Mesendoderm (in vitro differentiated cells): ENCODE data around the gene TMTC2.

Experiments
- DNase-seq: peaks from one replicate; pipeline ENCODE4 v3.0.0; 2013
- H2AK5ac ChIP-seq: 2 replicates; pipeline ENCODE4 v1.6.1; 2013; ENCODE audit warnings: low read length, inconsistent platforms
- H2BK120ac ChIP-seq: 2 replicates; pipeline ENCODE4 v1.6.1; 2013; ENCODE audit warnings: low read depth, mild to moderate bottlenecking, low read length, moderate library complexity, mixed read lengths
- H2BK15ac ChIP-seq: replicated peaks from 2 replicates; pipeline ENCODE4 v1.6.1; 2013; ENCODE audit warnings: low read depth, mild to moderate bottlenecking, moderate library complexity
- H2BK5ac ChIP-seq: 2 replicates; pipeline ENCODE4 v1.6.1; 2013; ENCODE audit warnings: low read length, inconsistent platforms
- H3K18ac ChIP-seq: 2 replicates; pipeline ENCODE4 v1.6.1; 2013; ENCODE audit warnings: mild to moderate bottlenecking, low read length, mixed read lengths
- H3K23ac ChIP-seq: one replicate; pipeline ENCODE4 v1.6.1; 2013; ENCODE audit warnings: low read length
- H3K27ac ChIP-seq: 2 replicates; pipeline ENCODE4 v1.5.1; 2013; ENCODE audit warnings: low read depth, mild to moderate bottlenecking, inconsistent platforms, low read length, moderate library complexity
- H3K27me3 ChIP-seq: 2 replicates; pipeline ENCODE4 v1.6.1; 2013; ENCODE audit warnings: low read length, control low read depth, mild to moderate bottlenecking, inconsistent platforms; ENCODE audit not compliant: insufficient read depth, poor library complexity
- H3K36me3 ChIP-seq: 2 replicates; pipeline ENCODE4 v1.6.1; 2013; ENCODE audit warnings: low read length, inconsistent platforms; ENCODE audit not compliant: control insufficient read depth, insufficient read depth
- H3K4ac ChIP-seq: one replicate; pipeline ENCODE4 v1.6.1; 2013; ENCODE audit warnings: low read depth, mild to moderate bottlenecking, low read length, moderate library complexity
- H3K4me1 ChIP-seq: 2 replicates; pipeline ENCODE4 v1.6.1; 2013; ENCODE audit warnings: low read depth, low read length, inconsistent platforms; ENCODE audit not compliant: control insufficient read depth
- H3K4me2 ChIP-seq: 2 replicates; pipeline ENCODE4 v1.6.1; 2013; ENCODE audit warnings: low read length
- H3K4me3 ChIP-seq: 2 replicates; pipeline ENCODE4 v1.5.1; 2013; ENCODE audit warnings: mild to moderate bottlenecking, low read length
- H3K56ac ChIP-seq: one replicate; pipeline ENCODE4 v1.6.1; 2013; ENCODE audit warnings: low read length
- H3K79me1 ChIP-seq: 2 replicates; pipeline ENCODE4 v1.6.1; 2013; ENCODE audit warnings: low read length, inconsistent platforms
- H3K79me2 ChIP-seq: 2 replicates; pipeline ENCODE4 v1.6.1; 2013; ENCODE audit warnings: mild to moderate bottlenecking, low read length; ENCODE audit not compliant: control insufficient read depth, insufficient read depth
- H3K9ac ChIP-seq: 2 replicates; pipeline ENCODE4 v1.6.1; 2013; ENCODE audit warnings: low read length, inconsistent platforms
- H4K5ac ChIP-seq: one replicate; pipeline ENCODE4 v1.6.1; 2013; ENCODE audit warnings: low read length
- H4K8ac ChIP-seq: one replicate; pipeline ENCODE4 v1.6.1; 2013; ENCODE audit warnings: low read depth, mild to moderate bottlenecking, control low read depth, low read length, moderate library complexity
- WGBS: extraction: QIAGEN DNeasy Blood & Tissue Kit; methylation state at CpG from one replicate; pipeline ENCODE4 v1.1.7; 2013; ENCODE audit warnings: low lambda C conversion rate, missing lambda C conversion rate; ENCODE audit not compliant: insufficient coverage; ENCODE audit errors: extremely low coverage; 5-methylcytosine and 5-hydroxymethylcytosine counted together

Gene TMTC2

DNA sequence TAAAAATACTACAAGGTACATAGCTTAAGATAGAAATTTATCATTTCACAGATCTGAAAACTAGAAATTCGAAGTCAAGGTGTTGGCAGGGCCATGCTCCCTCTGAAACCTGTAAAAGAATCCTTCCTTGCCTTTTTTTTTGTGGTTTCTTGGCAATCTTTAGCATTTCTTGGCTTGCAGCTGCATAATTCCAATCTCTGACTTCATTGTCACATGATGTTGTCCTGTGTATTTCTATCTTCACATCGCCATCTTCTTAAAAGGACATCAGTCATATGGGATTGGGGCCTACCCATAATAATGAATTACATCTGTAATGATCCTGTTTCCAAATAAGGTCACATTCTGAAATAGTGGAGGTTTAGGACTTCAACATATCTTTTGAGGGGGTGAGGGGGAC is 250.4 kb downstream of the TMTC2 start:
- WGBS = no CpG with 5 or more reads among the region's 2 CpGs

DNA sequence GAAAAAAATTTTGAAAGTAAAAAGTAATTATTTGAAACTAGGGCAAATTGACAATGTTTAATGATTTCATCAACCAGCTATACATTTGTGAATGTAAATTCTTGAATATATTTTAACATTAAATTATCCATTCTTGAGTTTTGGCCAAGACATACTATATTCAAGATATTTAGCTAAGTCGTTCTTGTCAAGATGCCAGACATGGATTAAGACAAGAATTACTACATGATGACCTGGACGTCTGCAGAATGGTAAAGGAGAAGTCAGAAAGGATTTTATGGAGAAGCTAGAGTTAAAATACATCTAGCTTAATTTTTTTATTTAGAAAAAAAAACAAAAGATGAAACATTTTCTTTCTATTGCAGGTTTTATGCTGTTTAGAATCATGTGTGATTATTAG is 255.8 kb downstream of the TMTC2 start:
- no CpG with 5 or more reads among the region's 2 CpGs for WGBS
- no peak overlapping the region for H3K56ac ChIP-seq
- H3K9ac ChIP-seq = no peak overlapping the region
- no peaks in the 10 kb centered on the region for H3K27me3 ChIP-seq
- H3K18ac ChIP-seq = no peak overlapping the region
- H3K79me2 ChIP-seq = no peaks in the 10 kb centered on the region
- no peak overlapping the region for H3K4ac ChIP-seq
- no peaks in the 10 kb centered on the region for H3K79me1 ChIP-seq
- no peaks in the 10 kb centered on the region for H3K4me1 ChIP-seq
- no peak overlapping the region for H3K27ac ChIP-seq
- no peak overlapping the region for H4K5ac ChIP-seq
- H3K36me3 ChIP-seq = no peaks in the 10 kb centered on the region
- no peak overlapping the region for H2AK5ac ChIP-seq
- no peak overlapping the region for H2BK120ac ChIP-seq
- no peak for DNase-seq
- H3K4me3 ChIP-seq = no peak overlapping the region
- no peak overlapping the region for H3K4me2 ChIP-seq
- no peak overlapping the region for H2BK5ac ChIP-seq
- no peak overlapping the region for H4K8ac ChIP-seq
- no peak overlapping the region for H2BK15ac ChIP-seq
- H3K23ac ChIP-seq = no peak overlapping the region

More for the DNA sequence above, 250.4 kb downstream of the TMTC2 start:
- H2AK5ac ChIP-seq = no peak overlapping the region
- no peak overlapping the region for H3K4me2 ChIP-seq
- H4K5ac ChIP-seq = no peak overlapping the region
- H3K56ac ChIP-seq = no peak overlapping the region
- no peaks in the 10 kb centered on the region for H3K79me1 ChIP-seq
- H3K27ac ChIP-seq = no peak overlapping the region
- H2BK15ac ChIP-seq = no peak overlapping the region
- H3K23ac ChIP-seq = no peak overlapping the region
- no peak overlapping the region for H4K8ac ChIP-seq
- H3K36me3 ChIP-seq = no peaks in the 10 kb centered on the region
- H3K4me1 ChIP-seq = no peaks in the 10 kb centered on the region
- no peak overlapping the region for H2BK5ac ChIP-seq
- DNase-seq = no peak
- H3K9ac ChIP-seq = no peak overlapping the region
- H3K4ac ChIP-seq = no peak overlapping the region
- H3K27me3 ChIP-seq = no peaks in the 10 kb centered on the region
- no peak overlapping the region for H3K18ac ChIP-seq
- H3K79me2 ChIP-seq = no peaks in the 10 kb centered on the region
- H3K4me3 ChIP-seq = no peak overlapping the region
- no peak overlapping the region for H2BK120ac ChIP-seq

DNA sequence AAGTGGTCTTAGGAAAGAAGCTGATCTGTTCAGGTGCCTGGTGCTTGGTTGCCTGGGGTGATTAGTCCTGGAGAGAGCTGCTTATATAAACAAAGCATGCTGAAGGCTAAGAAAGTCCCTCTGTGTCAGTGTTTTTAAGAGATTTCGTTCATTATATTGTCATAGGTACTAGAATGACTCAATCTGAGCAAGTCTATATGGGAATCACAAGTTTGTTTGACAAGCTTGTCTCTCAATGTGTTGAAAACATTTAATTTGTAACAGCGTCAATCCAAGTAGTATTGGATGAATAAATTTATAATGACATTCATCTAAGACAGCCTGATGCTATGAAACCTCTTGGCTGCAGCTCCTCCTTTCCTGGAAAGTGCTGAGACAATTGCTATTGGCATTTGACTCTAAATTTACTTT is 256.3 kb downstream of the TMTC2 start:
- no peaks in the 10 kb centered on the region for H3K36me3 ChIP-seq
- H3K56ac ChIP-seq = no peak overlapping the region
- no peak overlapping the region for H2BK120ac ChIP-seq
- no peak overlapping the region for H3K27ac ChIP-seq
- H3K4me1 ChIP-seq = no peaks in the 10 kb centered on the region
- H4K8ac ChIP-seq = no peak overlapping the region
- H3K4me2 ChIP-seq = no peak overlapping the region
- H2BK15ac ChIP-seq = no peak overlapping the region
- H3K79me2 ChIP-seq = no peaks in the 10 kb centered on the region
- H3K79me1 ChIP-seq = no peaks in the 10 kb centered on the region
- H3K18ac ChIP-seq = no peak overlapping the region
- no peak overlapping the region for H3K4me3 ChIP-seq
- H3K4ac ChIP-seq = no peak overlapping the region
- H2BK5ac ChIP-seq = no peak overlapping the region
- no peak overlapping the region for H4K5ac ChIP-seq
- H3K23ac ChIP-seq = no peak overlapping the region
- H2AK5ac ChIP-seq = no peak overlapping the region
- H3K9ac ChIP-seq = no peak overlapping the region
- DNase-seq = peak; percentile 28
- WGBS = no CpG with 5 or more reads among the region's 2 CpGs
- no peaks in the 10 kb centered on the region for H3K27me3 ChIP-seq

DNA sequence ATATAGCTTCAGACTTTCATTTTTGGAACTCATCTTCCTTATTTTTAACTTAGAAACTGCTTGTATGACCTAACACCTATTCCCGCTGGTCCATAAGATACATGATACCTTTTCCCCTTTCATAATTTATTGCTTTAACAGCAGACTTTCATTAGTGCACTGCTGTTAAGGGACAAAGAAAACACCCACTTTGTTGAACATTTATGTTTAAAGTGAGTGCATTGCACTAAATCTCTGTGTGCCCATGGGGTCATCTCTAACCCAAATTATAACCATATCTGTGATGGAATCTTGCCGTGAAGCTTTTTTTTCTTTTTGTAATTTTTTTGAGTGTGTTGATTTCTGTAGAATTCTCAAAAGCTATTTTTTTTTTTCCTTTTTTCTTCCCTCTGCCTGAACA is 261.8 kb downstream of the TMTC2 start:
- no peaks in the 10 kb centered on the region for H3K36me3 ChIP-seq
- no peak overlapping the region for H4K8ac ChIP-seq
- H3K4me2 ChIP-seq = no peak overlapping the region
- H2AK5ac ChIP-seq = no peak overlapping the region
- no peak overlapping the region for H3K23ac ChIP-seq
- H2BK120ac ChIP-seq = no peak overlapping the region
- H4K5ac ChIP-seq = no peak overlapping the region
- no peak overlapping the region for H3K9ac ChIP-seq
- no peaks in the 10 kb centered on the region for H3K79me2 ChIP-seq
- no peak overlapping the region for H2BK5ac ChIP-seq
- WGBS = no CpG with 5 or more reads among the region's 2 CpGs
- H3K4me1 ChIP-seq = no peaks in the 10 kb centered on the region
- no peaks in the 10 kb centered on the region for H3K27me3 ChIP-seq
- no peak for DNase-seq
- no peaks in the 10 kb centered on the region for H3K79me1 ChIP-seq
- no peak overlapping the region for H3K27ac ChIP-seq
- H3K56ac ChIP-seq = no peak overlapping the region
- H3K4ac ChIP-seq = no peak overlapping the region
- no peak overlapping the region for H3K4me3 ChIP-seq
- H3K18ac ChIP-seq = no peak overlapping the region
- no peak overlapping the region for H2BK15ac ChIP-seq

DNA sequence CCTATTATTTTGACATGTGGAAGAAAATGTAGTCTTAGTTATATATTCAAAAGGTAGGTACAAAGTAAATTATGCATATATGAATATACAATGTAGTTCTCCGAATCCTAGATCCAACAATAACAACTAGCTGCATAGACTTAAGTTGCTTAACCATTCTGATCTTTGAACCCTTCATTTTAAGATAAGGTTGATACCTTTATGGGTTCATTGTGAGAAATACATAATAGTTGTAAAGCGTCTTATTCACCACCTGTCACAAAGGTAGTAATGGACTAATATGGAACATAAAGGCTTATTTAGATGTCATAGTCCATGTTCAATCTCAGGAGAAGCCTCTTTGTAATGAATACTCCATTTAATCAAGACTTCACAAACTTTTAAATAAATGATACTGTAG is 263.6 kb downstream of the TMTC2 start:
- no peak overlapping the region for H3K4me2 ChIP-seq
- no peak overlapping the region for H2BK15ac ChIP-seq
- WGBS = no CpG with 5 or more reads among the region's 2 CpGs
- no peak overlapping the region for H3K56ac ChIP-seq
- H4K8ac ChIP-seq = no peak overlapping the region
- no peak overlapping the region for H2AK5ac ChIP-seq
- no peak overlapping the region for H3K9ac ChIP-seq
- H3K79me2 ChIP-seq = no peaks in the 10 kb centered on the region
- no peak overlapping the region for H3K23ac ChIP-seq
- DNase-seq = no peak
- H4K5ac ChIP-seq = no peak overlapping the region
- no peak overlapping the region for H3K4ac ChIP-seq
- H3K4me3 ChIP-seq = no peak overlapping the region
- no peaks in the 10 kb centered on the region for H3K4me1 ChIP-seq
- H3K79me1 ChIP-seq = no peaks in the 10 kb centered on the region
- no peaks in the 10 kb centered on the region for H3K27me3 ChIP-seq
- H3K18ac ChIP-seq = no peak overlapping the region
- H3K27ac ChIP-seq = no peak overlapping the region
- H2BK120ac ChIP-seq = no peak overlapping the region
- H3K36me3 ChIP-seq = no peaks in the 10 kb centered on the region
- no peak overlapping the region for H2BK5ac ChIP-seq

DNA sequence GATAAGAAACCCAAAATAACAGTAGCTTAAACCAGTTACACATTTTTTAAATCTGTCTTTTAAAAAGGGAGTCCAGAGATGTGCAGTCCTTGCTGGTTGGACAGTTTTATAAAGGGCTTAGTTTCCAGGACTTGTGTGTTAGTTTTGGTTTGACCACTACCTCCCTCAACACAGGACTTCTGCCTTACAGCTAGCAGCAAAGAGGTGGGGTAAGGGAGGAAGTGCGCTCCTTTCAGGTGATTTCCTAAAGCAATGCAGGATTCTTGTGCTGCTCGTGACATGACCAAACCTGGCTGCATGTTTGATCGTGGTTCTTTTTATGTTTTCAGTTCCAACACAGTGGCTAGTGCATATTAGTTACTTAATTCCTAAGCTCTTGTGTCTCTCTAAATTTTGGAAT is 266.2 kb downstream of the TMTC2 start:
- H2AK5ac ChIP-seq = no peak overlapping the region
- DNase-seq = peak; percentile 16

More for the DNA sequence above, 266.2 kb downstream of the TMTC2 start:
- H3K4me3 ChIP-seq = no peak overlapping the region
- no CpG with 5 or more reads among the region's 3 CpGs for WGBS
- no peak overlapping the region for H3K4ac ChIP-seq
- H2BK5ac ChIP-seq = no peak overlapping the region
- no peak overlapping the region for H2BK15ac ChIP-seq
- no peak overlapping the region for H3K23ac ChIP-seq
- H3K27ac ChIP-seq = no peak overlapping the region
- no peaks in the 10 kb centered on the region for H3K4me1 ChIP-seq
- H3K9ac ChIP-seq = no peak overlapping the region
- H2BK120ac ChIP-seq = no peak overlapping the region
- no peaks in the 10 kb centered on the region for H3K79me2 ChIP-seq
- no peaks in the 10 kb centered on the region for H3K36me3 ChIP-seq
- H3K4me2 ChIP-seq = no peak overlapping the region
- no peak overlapping the region for H3K56ac ChIP-seq
- no peak overlapping the region for H4K5ac ChIP-seq
- no peaks in the 10 kb centered on the region for H3K27me3 ChIP-seq
- no peak overlapping the region for H4K8ac ChIP-seq
- no peaks in the 10 kb centered on the region for H3K79me1 ChIP-seq
- H3K18ac ChIP-seq = no peak overlapping the region
